C4-2B (cell line): ENCODE data around the gene ALPL.

Source experiments
- CTCF ChIP-seq: fragments of 450-650 bp; conservative IDR thresholded peaks from 2 replicates; pipeline ENCODE4 v1.5.1; 2017; ENCODE audit warnings: mild to moderate bottlenecking
- ZFX ChIP-seq: fragments of 450-650 bp; IDR thresholded peaks from 2 replicates; pipeline ENCODE4 v1.6.1; 2017

GRCh38 chr1:21617126-21617738, 108.0 kb downstream of the ALPL start:
- TF ChIP-seq CTCF, result no peak
- TF ChIP-seq ZFX, result no peak
